Smooth muscle cell (in vitro differentiated cells): ENCODE results near the gene WDR27. TPM values are rescaled to one million over a fixed set of nuclear protein-coding genes. Genes with fewer than 3 reads are reported as not detected.
"Not testable (repeated sequence)": the region's sequence is repeated elsewhere in the genome, so short reads cannot be mapped to it uniquely, and the experiment has no call there.

ENCODE experiments used
- DNase-seq: peaks from one replicate; lab custom pipeline; 2025; ENCODE audit not compliant: unreplicated experiment; lab: John Stamatoyannopoulos, UW
- H2AFZ ChIP-seq: fragments of 200-600 bp; sonication (generic); 2 replicates; pipeline ENCODE4 v1.6.0; 2016; ENCODE audit warnings: antibody characterized with exemption, low read depth, mild to moderate bottlenecking
- H3F3A ChIP-seq: fragments of 200-600 bp; sonication (generic); 2 replicates; pipeline ENCODE4 v1.6.0; 2017; ENCODE audit warnings: antibody characterized with exemption, low read depth
- H3K27ac ChIP-seq: fragments of 200-600 bp; sonication (generic); 2 replicates; pipeline ENCODE4 v1.5.1; 2016; ENCODE audit warnings: low read depth, mild to moderate bottlenecking
- H3K27me3 ChIP-seq: fragments of 200-600 bp; sonication (generic); 2 replicates; pipeline ENCODE4 v1.6.1; 2016; ENCODE audit warnings: low read depth, mild to moderate bottlenecking
- H3K36me3 ChIP-seq: fragments of 200-600 bp; sonication (generic); 2 replicates; pipeline ENCODE4 v1.5.1; 2016; ENCODE audit warnings: low read depth
- H3K4me1 ChIP-seq: fragments of 200-600 bp; sonication (generic); 2 replicates; pipeline ENCODE4 v1.5.1; 2016; ENCODE audit warnings: low read depth
- H3K4me2 ChIP-seq: fragments of 200-600 bp; sonication (generic); 2 replicates; pipeline ENCODE4 v1.6.0; 2016; ENCODE audit warnings: mild to moderate bottlenecking
- H3K4me3 ChIP-seq: fragments of 200-600 bp; sonication (generic); 2 replicates; pipeline ENCODE4 v1.5.1; 2016; ENCODE audit warnings: mild to moderate bottlenecking
- H3K79me2 ChIP-seq: fragments of 200-600 bp; sonication (generic); 2 replicates; pipeline ENCODE4 v1.6.0; 2016; ENCODE audit warnings: low read depth, mild to moderate bottlenecking
- H3K9ac ChIP-seq: fragments of 200-600 bp; sonication (generic); 2 replicates; pipeline ENCODE4 v1.6.0; 2016; ENCODE audit warnings: low read depth
- H3K9me3 ChIP-seq: fragments of 200-600 bp; sonication (generic); replicated peaks from 2 replicates; pipeline ENCODE4 v1.5.1; 2016; ENCODE audit warnings: low read depth
- H4K20me1 ChIP-seq: fragments of 200-600 bp; sonication (generic); 2 replicates; pipeline ENCODE4 v1.6.0; 2016; ENCODE audit warnings: low read depth
- CTCF ChIP-seq: fragments of 200-600 bp; sonication (generic); IDR thresholded peaks from 2 replicates; pipeline ENCODE4 v1.5.1; 2017; ENCODE audit warnings: borderline replicate concordance, mild to moderate bottlenecking, antibody characterized with exemption; ENCODE audit not compliant: insufficient read depth, poor library complexity, severe bottlenecking
- WGBS: methylation state at CpG from one replicate; pipeline ENCODE4 v1.1.7; 2016; ENCODE audit warnings: low lambda C conversion rate; 5-methylcytosine and 5-hydroxymethylcytosine counted together
- polyA plus RNA-seq: library from polyadenylated mRNA; unstranded; fragments of >200 nt; fragmentation: Nextera tagmentation; extraction: Ambion mirVana; gene quantifications from 2 replicates; pipeline ENCODE4 v1.2.1, GENCODE V29; 2016
- total RNA-seq: library from RNA; depleted of rRNA; stranded (reverse); fragments of >200 nt; gene quantifications from 2 replicates; pipeline ENCODE4 v1.2.3, GENCODE V29; 2014

Gene WDR27
- total and polyA plus RNA-seq, 2 experiments from 2014 or later, result 26.0 to 47.0 TPM

- Histone ChIP-seq H3K79me2 (no peaks in the 10 kb centered on the region), H3K27me3 (no peaks in the 10 kb centered on the region), H3K4me1 (no peaks in the 10 kb centered on the region), H3K27ac (no peak overlapping the region), H3K36me3 (no peaks in the 10 kb centered on the region), H4K20me1 (no peaks in the 10 kb centered on the region), H3K9me3 (no peaks in the 10 kb centered on the region), H3K4me3 (no peak overlapping the region), H3K9ac (no peak overlapping the region), H2AFZ (no peak overlapping the region), H3F3A (no peaks in the 10 kb centered on the region), H3K4me2 (no peak overlapping the region)
- DNase-seq, result no peak
- 2% methylated on average over 1 of the region's 1 CpG for WGBS
- TF ChIP-seq CTCF, result no peak
Measured at GRCh38 chr6:169439710-169440109, 262.1 kb downstream of the WDR27 start.

- H3K4me2 ChIP-seq, H3K9ac ChIP-seq, H2AFZ ChIP-seq, H3K36me3 ChIP-seq, H3K27me3 ChIP-seq, H3K27ac ChIP-seq, H4K20me1 ChIP-seq, H3K4me1 ChIP-seq, H3K4me3 ChIP-seq, DNase-seq, H3F3A ChIP-seq, H3K79me2 ChIP-seq: not testable (repeated sequence)
- peaks cover 12% of the 10 kb centered on the region for H3K9me3 ChIP-seq
Measured at GRCh38 chr6:169434554-169434953, 267.3 kb downstream of the WDR27 start.

- Histone ChIP-seq H3K36me3 (no peaks in the 10 kb centered on the region), H3K79me2 (no peaks in the 10 kb centered on the region), H3K9ac (no peak overlapping the region), H2AFZ (peak overlapping the region; percentile 41), H3K4me3 (no peak overlapping the region), H3K27me3 (no peaks in the 10 kb centered on the region), H3K27ac (peak overlapping the region; percentile 86), H3K4me2 (peak overlapping the region; percentile 72), H3K9me3 (peaks cover 7% of the 10 kb centered on the region), H4K20me1 (no peaks in the 10 kb centered on the region), H3K4me1 (peaks cover 14% of the 10 kb centered on the region), H3F3A (peaks cover 3% of the 10 kb centered on the region)
- DNase-seq, result no peak
- WGBS, result 93% methylated on average over 11 of the region's 11 CpGs
- no peak for TF ChIP-seq CTCF
Measured at GRCh38 chr6:169429001-169429400, 272.8 kb downstream of the WDR27 start.

- 36% methylated on average over 12 of the region's 12 CpGs for WGBS
- no peak for DNase-seq
- no peaks in the 10 kb centered on the region for H3K36me3 ChIP-seq
- peak overlapping the region; percentile 86 for H3K27ac ChIP-seq
- H2AFZ ChIP-seq, result peak overlapping the region; percentile 81
- TF ChIP-seq CTCF, result no peak
- H3F3A ChIP-seq, result peaks cover 3% of the 10 kb centered on the region
- no peaks in the 10 kb centered on the region for H4K20me1 ChIP-seq
- peak overlapping the region; percentile 72 for H3K9ac ChIP-seq
- H3K4me2 ChIP-seq, result peak overlapping the region; percentile 72
- H3K27me3 ChIP-seq, result no peaks in the 10 kb centered on the region
- H3K4me1 ChIP-seq, result peaks cover 14% of the 10 kb centered on the region
- peak overlapping the region; percentile 20 for H3K4me3 ChIP-seq
- H3K9me3 ChIP-seq, result peaks cover 7% of the 10 kb centered on the region
- no peaks in the 10 kb centered on the region for H3K79me2 ChIP-seq
Measured at GRCh38 chr6:169428532-169428931, 273.3 kb downstream of the WDR27 start.
